ENCODE measurements around the gene MRPL36. TPM values are rescaled to one million over a fixed set of nuclear protein-coding genes. Genes with fewer than 3 reads are reported as not detected.

The MRPL36 gene
- total RNA-seq (2014; rRNA removed) (91.9 and 116 TPM in 2 replicates), Bru-seq, nascent RNA (percentile 75 among the genes with signal in this experiment), BruChase-seq, experiment 1, labeled RNA remaining after a 6-hour chase (percentile 97 among the genes with signal in this experiment), BruChase-seq, experiment 2, labeled RNA remaining after a 2-hour chase (percentile 85 among the genes with signal in this experiment)
- long read RNA-seq, transcript MRPL36-202 (2 exons, 610 nt): minor isoform, 28 of 204 reads
- long read RNA-seq, transcript MRPL36-204 (2 exons, 686 nt): major isoform, 41 of 204 reads
- long read RNA-seq, partial matches to known transcripts: 0 of 204 reads
- long read RNA-seq, other reads (novel, unspliced or antisense): 134 of 204 reads

GRCh38 chr5:1799602-1800471 is at the start of gene MRPL36:
TSS of gene MRPL36 (minus strand) at chr5:1799837. CDS start at chr5:1798935, 902 bp downstream.
- Histone ChIP-seq H3F3A (ENCODE audit: low read length, unreplicated experiment) (no peaks in the 10 kb centered on the region), H3K4me1 (ENCODE audit: insufficient read depth, low read length) (peaks cover 30% of the 10 kb centered on the region), H2AFZ (ENCODE audit: low read length) (peak within 1 kb of the TSS; percentile 82), H3K9ac (ENCODE audit: low read length) (peak within 1 kb of the TSS; percentile 97), H3K79me2 (ENCODE audit: low read length) (peaks cover 79% of the 10 kb centered on the region), H3K4me2 (ENCODE audit: low read length) (peak within 1 kb of the TSS; percentile 95), H3K9me2 (replicated peaks; ENCODE audit: low read length) (no peaks in the 10 kb centered on the region), H4K20me1 (ENCODE audit: low read length) (peaks cover 12% of the 10 kb centered on the region; the same call in 1 of the 2 replicates), H3K36me3 (ENCODE audit: low read depth, low read length) (peaks cover 39% of the 10 kb centered on the region), H3K27ac (ENCODE audit: low read length) (peak within 1 kb of the TSS; percentile 59), H3K27me3 (ENCODE audit: low read length) (no peaks in the 10 kb centered on the region), H3K9me3 (ENCODE audit: low read length) (no peaks in the 10 kb centered on the region), H3K4me3 (ENCODE audit: low read length) (peak within 1 kb of the TSS; percentile 97)
- peak; percentile 92 for DNase-seq
- ChIA-PET CTCF (interaction anchor here (0.6 to 0.8 kb wide), 2 partner anchors 27 to 59 kb away, joined by 3 to 7 read pairs; no protein-coding TSS in a partner anchor), POLR2A (ENCODE audit: unreplicated experiment) (no interaction called here)
- BruUV-seq (replicated peaks): TSS peak; percentile 43
- intact Hi-C loops (cut with micrococcal nuclease): loop anchor here (2.0 kb wide), 1 partner anchor 27 kb away; no protein-coding TSS in a partner anchor
- no peak for TF ChIP-seq EZH2phosphoT487 (IDR thresholded peaks at IDR 0.05; ENCODE audit: borderline replicate concordance, low read length)
- TF ChIP-seq EZH2 (IDR thresholded peaks at IDR 0.05; ENCODE audit: low read length, unreplicated experiment): no peak
- no peak for TF ChIP-seq CTCF (conservative IDR thresholded peaks at IDR 0.05; ENCODE audit: low read depth, low read length)
- ATAC-seq: peak; percentile 75

GRCh38 chr5:1847611-1848010 is 48.0 kb upstream of the MRPL36 start:
- Histone ChIP-seq H3K9ac (ENCODE audit: low read length) (no peak overlapping the region), H3K4me2 (ENCODE audit: low read length) (no peak overlapping the region), H3K27me3 (ENCODE audit: low read length) (0 out of 2 replicates have a peak, but pooled peaks cover 9% of the 10 kb centered on the region), H3K4me3 (ENCODE audit: low read length) (no peak overlapping the region), H3K4me1 (ENCODE audit: insufficient read depth, low read length) (no peaks in the 10 kb centered on the region), H3K27ac (ENCODE audit: low read length) (no peak overlapping the region), H3F3A (ENCODE audit: low read length, unreplicated experiment) (no peaks in the 10 kb centered on the region), H2AFZ (ENCODE audit: low read length) (no peak overlapping the region), H3K9me3 (ENCODE audit: low read length) (no peaks in the 10 kb centered on the region), H3K36me3 (ENCODE audit: low read depth, low read length) (no peaks in the 10 kb centered on the region), H3K9me2 (replicated peaks; ENCODE audit: low read length) (no peaks in the 10 kb centered on the region), H3K79me2 (ENCODE audit: low read length) (no peaks in the 10 kb centered on the region), H4K20me1 (ENCODE audit: low read length) (no peaks in the 10 kb centered on the region)
- no TSS peak for BruUV-seq (replicated peaks)
- intact Hi-C loops (cut with micrococcal nuclease): no loop called here
- DNase-seq: no peak
- ChIA-PET CTCF (no interaction called here), POLR2A (ENCODE audit: unreplicated experiment) (no interaction called here)
- ATAC-seq: no peak
- TF ChIP-seq EZH2 (IDR thresholded peaks at IDR 0.05; ENCODE audit: low read length, unreplicated experiment): no peak

DNA sequence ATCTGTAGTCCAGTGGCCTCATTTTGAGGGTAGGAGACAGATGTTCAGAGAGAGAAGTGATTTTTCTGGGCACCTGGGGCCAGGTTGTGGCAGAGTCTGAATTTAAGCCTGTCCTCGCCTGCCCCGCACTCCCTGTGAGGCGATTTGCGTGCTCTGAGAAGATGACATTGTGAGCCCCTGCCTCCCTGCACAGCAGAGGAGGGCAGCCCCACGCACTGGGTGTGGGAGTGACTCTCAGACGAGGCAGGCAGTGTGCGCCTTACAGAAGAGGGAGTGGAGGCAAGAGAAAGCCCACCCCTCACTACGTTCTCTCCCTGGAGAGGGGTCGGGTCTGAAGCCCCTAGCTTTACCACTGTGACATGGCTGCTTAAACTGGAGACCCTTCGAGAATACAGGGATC is 47.4 kb upstream of the MRPL36 start:
- intact Hi-C loops (cut with micrococcal nuclease): no loop called here
- ChIA-PET POLR2A (ENCODE audit: unreplicated experiment) (no interaction called here), CTCF (no interaction called here)
- TF ChIP-seq EZH2 (IDR thresholded peaks at IDR 0.05; ENCODE audit: low read length, unreplicated experiment) (no peak), CTCF (conservative IDR thresholded peaks at IDR 0.05; ENCODE audit: low read depth, low read length) (no peak), EZH2phosphoT487 (IDR thresholded peaks at IDR 0.05; ENCODE audit: borderline replicate concordance, low read length) (no peak)
- ATAC-seq (no peak), DNase-seq (no peak)
- BruUV-seq (replicated peaks): no TSS peak
- Histone ChIP-seq H3K27ac (ENCODE audit: low read length) (no peak overlapping the region), H3K9me2 (replicated peaks; ENCODE audit: low read length) (no peaks in the 10 kb centered on the region), H3K79me2 (ENCODE audit: low read length) (no peaks in the 10 kb centered on the region), H3K9me3 (ENCODE audit: low read length) (no peaks in the 10 kb centered on the region), H3F3A (ENCODE audit: low read length, unreplicated experiment) (no peaks in the 10 kb centered on the region), H3K4me3 (ENCODE audit: low read length) (no peak overlapping the region), H3K36me3 (ENCODE audit: low read depth, low read length) (no peaks in the 10 kb centered on the region), H3K9ac (ENCODE audit: low read length) (no peak overlapping the region), H3K27me3 (ENCODE audit: low read length) (0 out of 2 replicates have a peak, but pooled peaks cover 9% of the 10 kb centered on the region), H3K4me1 (ENCODE audit: insufficient read depth, low read length) (no peaks in the 10 kb centered on the region), H2AFZ (ENCODE audit: low read length) (no peak overlapping the region), H4K20me1 (ENCODE audit: low read length) (no peaks in the 10 kb centered on the region), H3K4me2 (ENCODE audit: low read length) (no peak overlapping the region)
